B cell (primary cell): ENCODE measurements around the gene MOXD1. TPM values are rescaled to one million over a fixed set of nuclear protein-coding genes. Genes with fewer than 3 reads are reported as not detected.

Experiments
- ATAC-seq: fragments of 200-7000 bp; cut with Tn5 transposase; one replicate; pipeline ENCODE4 v1.10.0; 2021; ENCODE audit warnings: low read depth, mild to moderate bottlenecking, moderate number of reproducible peaks, moderate library complexity
- CTCF ChIA-PET: fragments of 350-600 bp; sonication (Branson Sonifier 250); formaldehyde crosslinking; loops from one replicate; lab custom pipeline; 2021; ENCODE audit warnings: antibody characterized with exemption, inconsistent platforms; lab: Charles Lee
- POLR2A ChIA-PET: fragments of 350-600 bp; sonication (Branson Sonifier 250); formaldehyde crosslinking; loops from one replicate; lab custom pipeline; 2021; ENCODE audit warnings: antibody characterized with exemption; lab: Charles Lee
- DNase-seq: peaks from one replicate; pipeline ENCODE4 v3.0.0; 2013
- H2AFZ ChIP-seq: 2 replicates; pipeline ENCODE4 v1.6.1; 2012; ENCODE audit warnings: mild to moderate bottlenecking, low read depth, low read length; ENCODE audit not compliant: insufficient read depth, poor library complexity, severe bottlenecking
- H3K27ac ChIP-seq, 2 donors: 1 replicate in 1 of 2; 2 replicates in 1 of 2; pipeline ENCODE4 v1.5.1; 2012 to 2013; ENCODE audit warnings: low read length in 2 of 2, mild to moderate bottlenecking in 2 of 2, moderate library complexity in 1 of 2
- H3K27me3 ChIP-seq, 4 experiments: fragments of 200-600 bp in 1 of 4; sonication (generic) in 1 of 4; replicated peaks in 1 of 4; 1 replicate in 2 of 4; 2 replicates in 2 of 4; pipeline versions ENCODE4 v1.6.1 to v1.7.0; 2013 to 2016; ENCODE audit warnings: low read length in 3 of 4, mild to moderate bottlenecking in 2 of 4, mixed read lengths in 1 of 4, moderate library complexity in 1 of 4; ENCODE audit not compliant: insufficient read depth in 4 of 4, control insufficient read depth in 3 of 4; ENCODE audit errors: control extremely low read depth in 1 of 4
- H3K36me3 ChIP-seq, 2 experiments: replicated peaks in 1 of 2; 1 replicate in 1 of 2; 2 replicates in 1 of 2; pipeline versions ENCODE4 v1.6.1 to v1.7.1; 2013; ENCODE audit warnings: low read length in 1 of 2; ENCODE audit not compliant: insufficient read depth in 2 of 2, control insufficient read depth in 1 of 2; ENCODE audit errors: control extremely low read depth in 1 of 2, extremely low read depth in 1 of 2
- H3K4me1 ChIP-seq, 2 donors: fragments of 200-600 bp in 1 of 2; sonication (generic) in 1 of 2; 1 replicate in 1 of 2; 2 replicates in 1 of 2; pipeline versions ENCODE4 v1.5.1 to v1.6.1; 2013 to 2017; ENCODE audit warnings: low read length in 2 of 2; ENCODE audit not compliant: control insufficient read depth in 2 of 2, insufficient read depth in 2 of 2
- H3K4me2 ChIP-seq: replicated peaks from 2 replicates; pipeline ENCODE3; 2012; ENCODE audit warnings: mild to moderate bottlenecking, low read depth, low read length; ENCODE audit not compliant: poor library complexity, severe bottlenecking
- H3K4me3 ChIP-seq, 5 experiments: fragments of 200-600 bp in 1 of 5; sonication (generic) in 1 of 5; 1 replicate in 3 of 5; 2 replicates in 2 of 5; pipeline versions ENCODE4 v1.5.1 to v1.7.0; 2011 to 2016; ENCODE audit warnings: low read length in 4 of 5, mild to moderate bottlenecking in 4 of 5, low read depth in 2 of 5, control low read depth in 1 of 5, moderate library complexity in 1 of 5; ENCODE audit not compliant: insufficient read depth in 1 of 5; ENCODE audit errors: control extremely low read depth in 1 of 5, extremely low read depth in 1 of 5
- H3K79me2 ChIP-seq: fragments of 200-600 bp; sonication (generic); one replicate; pipeline ENCODE4 v1.6.0; 2016; ENCODE audit warnings: low read length; ENCODE audit not compliant: control insufficient read depth, insufficient read depth
- H3K9ac ChIP-seq: fragments of 200-600 bp; sonication (generic); 2 replicates; pipeline ENCODE4 v1.6.1; 2017; ENCODE audit warnings: mild to moderate bottlenecking, low read length, moderate library complexity
- H3K9me3 ChIP-seq, 3 donors: one replicate each; pipeline versions ENCODE4 v1.6.1 to v1.7.1; 2013; ENCODE audit warnings: low read length in 2 of 3; ENCODE audit not compliant: control insufficient read depth in 2 of 3, insufficient read depth in 1 of 3; ENCODE audit errors: control extremely low read depth in 1 of 3
- H4K20me1 ChIP-seq: 2 replicates; pipeline ENCODE4 v1.6.0; 2012; ENCODE audit warnings: mild to moderate bottlenecking, low read length; ENCODE audit not compliant: insufficient read depth, control insufficient read depth, poor library complexity, severe bottlenecking
- H3K27ac Mint-ChIP-seq: one replicate; pipeline ENCODE4 v1.8.0; 2021; ENCODE audit warnings: mixed read lengths
- H3K27me3 Mint-ChIP-seq: one replicate; pipeline ENCODE4 v1.8.0; 2021; ENCODE audit warnings: mixed read lengths
- H3K4me1 Mint-ChIP-seq: one replicate; pipeline ENCODE4 v1.8.0; 2021; ENCODE audit warnings: mixed read lengths
- H3K4me3 Mint-ChIP-seq: one replicate; pipeline ENCODE4 v1.8.0; 2021; ENCODE audit warnings: mixed read lengths
- H3K9me3 Mint-ChIP-seq: one replicate; pipeline ENCODE4 v1.8.0; 2022; ENCODE audit warnings: mixed read lengths; ENCODE audit not compliant: insufficient read depth
- CTCF ChIP-seq: fragments of 200-600 bp; IDR thresholded peaks from one replicate; pipeline ENCODE4 v1.8.0; 2022; ENCODE audit warnings: antibody characterized with exemption, mild to moderate bottlenecking
- EZH2 ChIP-seq: IDR thresholded peaks from 2 replicates; pipeline ENCODE4 v1.6.1; 2012; ENCODE audit warnings: borderline replicate concordance, low read depth, mild to moderate bottlenecking, moderate library complexity, low read length; ENCODE audit not compliant: insufficient read depth, poor library complexity, severe bottlenecking
- WGBS: methylation state at CpG from one replicate; pipeline ENCODE4 v1.1.5; 2013; ENCODE audit warnings: missing lambda C conversion rate; ENCODE audit not compliant: insufficient coverage; 5-methylcytosine and 5-hydroxymethylcytosine counted together
- intact Hi-C: fragments of 100-400 bp; cut with micrococcal nuclease; formaldehyde crosslinking; loops from one replicate; pipeline ENCODE4 v1.10.0; 2022
- polyA plus RNA-seq: library from polyadenylated mRNA; depleted of rRNA; stranded (reverse); fragments of >200 nt; gene quantifications from 2 replicates; pipeline ENCODE4 v1.2.3, GENCODE V29; 2012
- total RNA-seq, 2 donors: library from RNA; stranded (reverse); fragments of 120-200 nt in 1 of 2; gene quantifications; 1 replicate in 1 of 2; 2 replicates in 1 of 2; pipeline versions ENCODE4 v1.2.3 to v1.2.4, GENCODE V29; 2013 to 2022

MOXD1 gene
- total and polyA plus RNA-seq, 2 donors (not counting 1 experiment from before 2014, with no cell fraction given): 1.5 to 7.0 TPM

GRCh38 chr6:132445201-132445951, 44.1 kb upstream of the MOXD1 start:
- Mint-ChIP-seq H3K9me3 (peaks cover 2% of the 10 kb centered on the region), H3K27ac (no peak overlapping the region)

More at GRCh38 chr6:132445201-132445951, 44.1 kb upstream of the MOXD1 start:
- H2AFZ ChIP-seq: no peak overlapping the region
- peaks cover 0 to 3% (median 3%) of the 10 kb centered on the region in 3 donors for H3K9me3 ChIP-seq
- no peak overlapping the region for H3K27ac ChIP-seq
- intact Hi-C loops: no loop called here
- no peak for DNase-seq
- WGBS: no CpG with 5 or more reads among the region's 3 CpGs
- peaks cover 8 to 12% of the 10 kb centered on the region in 2 experiments for H3K36me3 ChIP-seq
- POLR2A ChIA-PET: no interaction called here
- Mint-ChIP-seq H3K4me1 (peaks cover under 1% of the 10 kb centered on the region), H3K27me3 (no peaks in the 10 kb centered on the region), H3K4me3 (no peak overlapping the region)
- no peaks in the 10 kb centered on the region for H3K4me1 ChIP-seq
- H3K4me2 ChIP-seq: no peak overlapping the region
- no peak for ATAC-seq
- H3K27me3 ChIP-seq: no peaks in the 10 kb centered on the region
- no peaks in the 10 kb centered on the region for H3K79me2 ChIP-seq
- CTCF ChIA-PET: interaction anchor here (1.0 to 2.3 kb wide), 3 partner anchors 39 to 145 kb away, joined by 3 to 6 read pairs (median 5); no protein-coding TSS in a partner anchor
- H4K20me1 ChIP-seq: peaks cover 5% of the 10 kb centered on the region
- H3K9ac ChIP-seq: no peak overlapping the region
- H3K4me3 ChIP-seq: no peak overlapping the region
- TF ChIP-seq CTCF (no peak), EZH2 (no peak)
